HG03439 (cell line): ENCODE results near the gene POMGNT1.

Experiments
- ATAC-seq: cut with Tn5 transposase; IDR thresholded peaks from one replicate; pipeline ENCODE4 v1.9.1; 2021; ENCODE audit warnings: mild to moderate bottlenecking, moderate library complexity; ENCODE audit not compliant: unreplicated experiment

The POMGNT1 gene

DNA sequence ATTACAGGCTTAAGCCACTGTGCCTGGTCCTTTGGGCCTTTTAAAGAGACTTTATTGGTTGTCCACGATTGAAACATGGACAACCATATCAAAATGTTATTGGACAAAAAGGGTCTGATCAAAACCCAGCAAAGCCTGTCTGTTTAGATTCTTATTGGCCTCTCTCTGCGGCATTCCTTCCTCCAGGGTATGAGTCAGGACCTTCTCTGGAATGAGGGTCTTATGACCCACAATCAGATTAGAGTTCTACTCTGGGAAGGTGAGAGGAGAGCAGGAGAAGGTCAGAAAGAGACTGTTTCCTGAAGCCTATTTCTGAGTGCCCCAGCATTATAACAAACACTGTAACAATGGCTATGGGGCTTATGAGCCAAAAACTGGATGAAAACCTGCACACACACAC is 12.8 kb upstream of the POMGNT1 start:
- ATAC-seq = no peak

DNA sequence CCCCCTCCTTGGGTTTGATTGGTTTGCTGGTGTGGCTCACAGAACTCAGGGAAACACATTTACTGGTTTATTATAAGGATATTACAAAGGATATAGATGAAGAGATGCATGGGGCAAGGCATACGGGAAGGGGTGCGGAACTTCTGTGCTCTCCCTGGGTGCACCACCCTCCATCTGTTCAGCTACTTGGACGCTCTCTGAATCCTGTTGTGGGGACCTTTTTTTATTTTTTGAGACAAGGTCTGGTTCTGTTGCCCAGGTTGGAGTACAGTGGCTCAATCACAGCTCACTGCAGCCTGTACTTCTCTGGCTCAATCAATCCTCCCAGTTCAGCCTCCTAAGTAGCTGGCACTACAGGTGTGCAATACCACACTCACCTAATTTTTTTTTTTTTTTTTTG is 12.3 kb upstream of the POMGNT1 start:
- no peak for ATAC-seq

GRCh38 chr1:46206399-46206798 is 8.2 kb upstream of the POMGNT1 start:
- no peak for ATAC-seq

DNA sequence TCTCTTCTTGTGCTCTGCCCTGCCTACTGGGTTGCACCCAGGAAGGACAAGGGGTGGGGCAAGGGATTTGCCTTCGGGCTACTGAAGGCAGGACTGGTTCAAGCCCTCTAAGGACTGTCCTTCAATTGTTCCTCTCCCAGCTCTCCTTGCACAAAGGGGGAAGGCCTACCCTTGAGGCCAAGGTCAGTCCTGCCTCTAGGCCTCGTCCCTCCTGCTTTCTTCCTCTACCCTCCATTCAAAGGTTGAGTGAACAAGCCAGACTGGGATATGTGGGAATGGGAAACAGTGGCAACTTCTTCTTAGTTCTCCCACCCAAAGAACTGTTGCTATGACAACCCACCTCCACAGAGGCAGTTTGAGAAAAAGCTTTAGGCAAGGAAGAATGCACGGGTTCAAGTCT is 7.6 kb upstream of the POMGNT1 start:
- ATAC-seq = no peak

DNA sequence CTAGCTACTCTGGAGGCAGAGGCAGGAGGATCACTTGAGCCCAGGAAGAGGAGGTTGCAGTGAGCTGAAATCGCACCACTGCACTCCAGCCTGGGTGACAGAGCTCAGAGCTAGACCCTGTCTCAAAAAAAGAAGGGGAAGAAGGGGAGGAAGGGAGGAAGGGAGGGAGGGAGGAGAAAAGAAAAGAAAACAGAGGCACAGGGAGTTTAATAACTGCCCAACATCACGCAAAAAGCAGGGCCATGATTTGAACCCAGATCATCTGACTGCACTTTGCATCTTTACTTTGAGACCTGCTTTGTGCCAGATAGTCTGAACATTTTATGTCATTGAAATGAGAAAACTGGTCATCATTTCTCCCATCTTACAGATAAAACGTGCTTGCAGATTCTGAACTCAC is 6.9 kb upstream of the POMGNT1 start:
- no peak for ATAC-seq

- no peak for ATAC-seq
Observed at GRCh38 chr1:46204406-46204742, 6.1 kb upstream of the POMGNT1 start.

DNA sequence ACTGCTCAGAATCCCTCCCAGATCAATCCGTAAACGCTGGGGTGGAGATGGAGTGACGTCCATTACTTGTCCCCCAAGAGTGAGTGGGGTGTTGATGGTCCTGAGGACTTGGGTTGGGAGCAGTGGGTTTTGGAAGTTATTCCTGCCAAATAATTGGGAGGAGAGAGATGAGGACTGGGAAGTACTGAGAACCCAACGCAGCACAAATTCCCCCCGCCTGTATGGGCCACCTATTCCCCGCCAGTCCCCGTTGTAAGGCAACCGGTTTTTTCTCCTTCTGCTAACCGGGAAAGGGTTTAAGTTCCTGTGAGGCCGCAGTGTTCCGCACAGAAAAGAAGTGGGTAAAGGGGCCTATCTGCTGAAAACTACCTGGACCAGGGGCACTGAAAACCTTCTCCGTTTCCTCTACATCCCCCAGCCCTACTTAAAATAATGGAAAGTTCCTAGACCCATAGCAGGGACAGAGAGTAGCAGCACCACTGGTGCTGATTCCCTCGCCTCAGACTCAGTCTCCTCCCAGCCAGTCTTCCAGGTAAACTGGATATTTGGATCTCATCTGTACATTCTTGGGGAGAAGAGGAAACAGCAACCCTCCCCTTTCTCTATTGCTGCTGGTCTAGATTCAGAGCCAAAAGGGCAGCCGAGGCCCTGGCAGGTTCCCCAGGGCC is 5.6 kb upstream of the POMGNT1 start:
- no peak for ATAC-seq

DNA sequence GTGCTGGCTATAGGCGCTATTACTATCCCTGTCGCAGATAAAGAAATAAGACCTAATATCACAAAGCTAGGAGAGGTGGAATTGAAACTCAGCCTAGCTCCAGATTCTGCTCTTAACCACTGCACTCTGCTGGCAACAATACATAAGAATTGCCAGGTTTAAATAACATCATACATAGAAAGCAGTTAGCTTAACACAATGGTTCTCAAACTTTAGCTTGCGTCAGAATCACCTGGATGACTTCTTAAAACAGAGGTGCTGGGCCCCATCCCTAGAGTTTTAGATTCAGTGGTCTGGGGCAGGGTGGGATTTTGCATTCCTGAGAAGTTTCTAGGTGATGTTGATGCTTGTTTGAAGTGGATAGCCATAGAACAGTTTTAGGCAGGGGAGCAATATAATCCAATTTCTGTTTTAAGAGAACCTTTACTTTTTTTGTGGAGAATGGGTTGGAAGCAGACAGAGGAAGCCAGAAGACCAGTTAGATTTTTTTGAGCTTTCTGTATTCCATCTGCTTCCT is 1.1 kb upstream of the POMGNT1 start:
- ATAC-seq = no peak

- ATAC-seq = no peak
Observed at GRCh38 chr1:46197560-46197963, 672 bp downstream of the POMGNT1 start.

DNA sequence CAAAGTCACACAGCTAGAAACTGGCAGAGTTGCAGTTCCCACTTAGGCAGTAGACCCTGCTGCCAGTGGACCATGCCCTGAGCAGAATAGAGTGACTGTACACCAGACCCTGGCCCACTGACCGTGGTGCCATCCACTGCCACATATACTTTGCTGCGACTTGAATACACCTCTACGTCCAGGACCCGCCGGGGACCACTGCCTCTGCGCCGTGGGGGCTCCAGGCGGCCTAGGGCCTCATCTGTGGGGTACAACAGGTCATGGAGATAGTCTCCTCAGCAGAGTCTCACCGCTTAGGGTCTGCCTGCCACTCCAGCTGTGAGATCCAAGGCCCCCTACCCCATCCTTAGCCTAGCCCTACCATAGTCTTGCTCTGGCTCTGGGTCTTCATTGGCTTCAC is 1.6 kb downstream of the POMGNT1 start:
- ATAC-seq = no peak

DNA sequence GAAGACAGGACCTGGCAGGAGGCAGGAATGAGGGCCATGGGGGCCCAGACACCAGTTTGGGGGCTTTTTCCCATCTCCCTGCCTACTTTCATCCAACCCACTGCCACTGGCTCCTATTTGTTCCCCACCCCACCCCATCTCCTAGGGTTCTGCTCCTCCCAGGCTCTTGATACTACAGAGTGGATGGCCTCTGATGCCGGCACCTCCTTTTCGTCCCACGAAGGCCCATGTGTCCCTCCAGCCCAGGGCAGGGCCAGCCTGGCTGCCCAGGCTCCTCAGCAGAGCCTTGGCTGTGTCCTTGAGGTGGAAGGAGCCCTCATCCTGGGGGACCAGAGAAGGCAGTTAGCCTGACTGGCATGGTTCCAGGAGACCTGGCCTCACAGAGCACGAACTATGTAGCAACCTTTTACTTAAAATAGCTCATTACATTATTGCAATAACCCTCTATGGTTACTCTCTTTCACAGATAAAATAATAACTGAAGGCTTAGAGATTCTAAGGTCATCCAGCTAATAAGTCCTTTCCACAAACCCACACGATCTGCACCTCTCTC is 3.5 kb downstream of the POMGNT1 start:
- ATAC-seq = no peak

GRCh38 chr1:46193984-46194570 is 4.2 kb downstream of the POMGNT1 start:
- ATAC-seq = no peak

DNA sequence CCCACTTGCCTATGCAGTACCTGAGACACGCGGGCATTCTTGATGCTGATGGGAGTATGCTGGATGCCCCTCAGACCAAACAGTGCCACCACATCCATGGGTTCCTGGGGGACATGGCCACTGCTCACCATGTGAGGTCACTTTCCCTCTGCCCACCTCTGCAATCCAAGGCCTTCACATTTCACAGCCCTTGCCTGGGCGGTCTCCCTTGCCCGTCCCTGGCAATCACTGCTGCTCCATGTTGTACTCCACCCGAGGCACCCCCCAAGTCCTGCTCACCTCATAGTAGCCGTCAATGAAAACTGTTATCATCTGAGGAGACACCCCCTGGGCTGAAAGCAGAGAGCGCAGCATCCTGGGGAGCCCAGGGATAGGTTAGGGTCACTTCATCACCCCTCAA is 4.9 kb downstream of the POMGNT1 start:
- no peak for ATAC-seq

- ATAC-seq = no peak
Observed at GRCh38 chr1:46192171-46192570, 6.1 kb downstream of the POMGNT1 start.

- ATAC-seq = no peak
Observed at GRCh38 chr1:46191033-46191701, 7.1 kb downstream of the POMGNT1 start.

DNA sequence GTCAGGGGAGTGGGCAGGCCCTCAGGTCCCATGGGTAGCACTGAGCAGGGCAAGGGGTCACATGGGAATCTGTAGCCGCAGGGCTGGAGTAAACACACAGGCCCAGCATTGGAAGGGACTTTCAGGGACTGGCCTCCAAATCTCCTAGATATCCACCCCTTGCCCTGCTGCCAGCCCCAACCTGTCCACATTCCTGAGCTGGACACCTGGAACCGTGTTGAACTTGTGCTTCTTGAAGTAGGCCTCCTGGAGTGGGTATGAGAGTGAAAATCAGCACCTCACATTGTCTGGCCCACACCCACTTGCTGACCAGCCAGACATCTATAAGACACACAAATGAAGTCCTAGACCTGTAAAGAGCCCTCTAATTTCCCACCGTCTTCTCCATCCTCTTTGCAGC is 7.7 kb downstream of the POMGNT1 start:
- no peak for ATAC-seq

DNA sequence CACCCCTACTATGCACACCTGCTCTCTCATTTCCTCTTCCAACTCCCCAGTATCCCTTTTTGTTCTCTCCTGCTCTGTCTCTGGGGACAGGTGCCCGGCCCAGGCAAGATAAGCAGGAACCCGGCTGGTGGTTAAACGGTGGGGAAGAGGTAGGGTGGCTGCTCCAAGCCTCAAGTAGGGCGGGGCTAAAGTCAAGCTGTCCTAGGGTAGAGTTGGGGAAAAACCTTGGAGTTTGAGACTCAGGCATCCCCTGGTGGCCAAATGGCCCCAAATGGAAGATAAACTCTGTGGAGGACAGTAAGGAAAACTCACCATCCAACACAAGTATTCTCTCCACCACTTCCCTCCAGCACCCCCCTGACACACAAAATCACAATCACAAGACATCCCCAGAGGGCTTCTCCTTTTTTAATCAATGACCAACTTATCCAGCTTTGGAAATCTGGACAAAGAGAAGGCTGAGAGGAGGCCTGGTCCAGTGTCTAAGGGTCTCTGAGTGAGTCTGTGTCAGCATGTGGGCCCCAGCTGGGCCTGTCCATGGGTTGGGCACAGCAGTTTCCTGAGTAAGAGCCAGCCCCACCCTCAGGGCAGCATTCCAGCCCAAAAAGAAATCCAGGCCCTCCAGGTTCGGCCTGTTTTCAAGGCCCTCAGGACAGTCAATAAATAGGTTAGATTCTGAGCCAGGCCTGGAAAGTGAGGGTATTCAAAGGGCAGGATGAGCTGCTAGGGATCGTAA is 9.8 kb downstream of the POMGNT1 start:
- no peak for ATAC-seq

- ATAC-seq = no peak
Observed at GRCh38 chr1:46187106-46187869, 10.9 kb downstream of the POMGNT1 start.

GRCh38 chr1:46186076-46186475 is 12.2 kb downstream of the POMGNT1 start:
- ATAC-seq = no peak

GRCh38 chr1:46184920-46185658 is 13.1 kb downstream of the POMGNT1 start:
- no peak for ATAC-seq
